ENCODE results near the gene TMEM39B.
"Not testable (repeated sequence)": the region's sequence is repeated elsewhere in the genome, so short reads cannot be mapped to it uniquely, and the experiment has no call there.

TMEM39B gene

GRCh38 chr1:32144033-32144432 is 71.3 kb downstream of the TMEM39B start:
- H3K4me3 ChIP-seq (ENCODE audit: low read depth in 1 of 2, low read length in 2 of 2): no peak overlapping the region
- no peak overlapping the region for H3K9ac ChIP-seq (ENCODE audit: low read depth in 1 of 2, low read length in 2 of 2)
- H3K27me3 ChIP-seq (ENCODE audit: control insufficient read depth in 1 of 2, insufficient read depth in 2 of 2, low read length in 2 of 2): no peaks in the 10 kb centered on the region
- peaks cover 0 to 5% of the 10 kb centered on the region in 2 donors for H3K9me3 ChIP-seq (ENCODE audit: control insufficient read depth in 1 of 2, low read length in 2 of 2)
- peaks cover 0 to under 1% of the 10 kb centered on the region in 2 donors for H3K4me1 ChIP-seq (ENCODE audit: control insufficient read depth in 1 of 2, insufficient read depth in 2 of 2, low read length in 2 of 2)
- no peak overlapping the region for H3K27ac ChIP-seq (ENCODE audit: low read depth, low read length)
- H3K36me3 ChIP-seq (ENCODE audit: control insufficient read depth in 1 of 2, insufficient read depth in 2 of 2, low read length in 2 of 2): peaks cover 0 to 9% of the 10 kb centered on the region in 2 donors

- H3K9ac ChIP-seq (ENCODE audit: low read depth in 1 of 2, low read length in 2 of 2); H3K27ac ChIP-seq (ENCODE audit: low read depth, low read length); H3K4me1 ChIP-seq (ENCODE audit: control insufficient read depth in 1 of 2, insufficient read depth in 2 of 2, low read length in 2 of 2); H3K36me3 ChIP-seq (ENCODE audit: control insufficient read depth in 1 of 2, insufficient read depth in 2 of 2, low read length in 2 of 2); H3K9me3 ChIP-seq (ENCODE audit: control insufficient read depth in 1 of 2, low read length in 2 of 2); H3K4me3 ChIP-seq (ENCODE audit: low read depth in 1 of 2, low read length in 2 of 2); H3K27me3 ChIP-seq (ENCODE audit: control insufficient read depth in 1 of 2, insufficient read depth in 2 of 2, low read length in 2 of 2): not testable (repeated sequence)
Observed at GRCh38 chr1:32147799-32148198, 75.1 kb downstream of the TMEM39B start.

- Histone ChIP-seq H3K27me3 (ENCODE audit: control insufficient read depth in 1 of 2, insufficient read depth in 2 of 2, low read length in 2 of 2) (no peaks in the 10 kb centered on the region), H3K36me3 (ENCODE audit: control insufficient read depth in 1 of 2, insufficient read depth in 2 of 2, low read length in 2 of 2) (peaks cover 0 to 20% of the 10 kb centered on the region in 2 donors), H3K4me3 (ENCODE audit: low read depth in 1 of 2, low read length in 2 of 2) (no peak overlapping the region), H3K4me1 (ENCODE audit: control insufficient read depth in 1 of 2, insufficient read depth in 2 of 2, low read length in 2 of 2) (no peaks in the 10 kb centered on the region), H3K27ac (ENCODE audit: low read depth, low read length) (no peak overlapping the region), H3K9ac (ENCODE audit: low read depth in 1 of 2, low read length in 2 of 2) (no peak overlapping the region), H3K9me3 (ENCODE audit: control insufficient read depth in 1 of 2, low read length in 2 of 2) (peaks cover 0 to 5% of the 10 kb centered on the region in 2 donors)
Observed at GRCh38 chr1:32150847-32151246, 78.1 kb downstream of the TMEM39B start.

GRCh38 chr1:32151319-32151787 is 78.6 kb downstream of the TMEM39B start:
- Histone ChIP-seq H3K9ac (ENCODE audit: low read depth in 1 of 2, low read length in 2 of 2) (no peak overlapping the region), H3K27ac (ENCODE audit: low read depth, low read length) (no peak overlapping the region), H3K27me3 (ENCODE audit: control insufficient read depth in 1 of 2, insufficient read depth in 2 of 2, low read length in 2 of 2) (no peaks in the 10 kb centered on the region), H3K36me3 (ENCODE audit: control insufficient read depth in 1 of 2, insufficient read depth in 2 of 2, low read length in 2 of 2) (peaks cover 2 to 26% of the 10 kb centered on the region in 2 donors), H3K9me3 (ENCODE audit: control insufficient read depth in 1 of 2, low read length in 2 of 2) (peaks cover 0 to 5% of the 10 kb centered on the region in 2 donors), H3K4me3 (ENCODE audit: low read depth in 1 of 2, low read length in 2 of 2) (no peak overlapping the region), H3K4me1 (ENCODE audit: control insufficient read depth in 1 of 2, insufficient read depth in 2 of 2, low read length in 2 of 2) (no peaks in the 10 kb centered on the region)
